CD4-positive, alpha-beta T cell (primary cell): Measurements from ENCODE around the gene ABR. TPM values are rescaled to one million over a fixed set of nuclear protein-coding genes. Genes with fewer than 3 reads are reported as not detected.

Experiments
- ATAC-seq: fragments of 200-7000 bp; cut with Tn5 transposase; one replicate; pipeline ENCODE4 v1.10.0; 2022; ENCODE audit warnings: mild to moderate bottlenecking; ENCODE audit not compliant: poor library complexity
- CTCF ChIA-PET: fragments of 350-600 bp; sonication (Branson Sonifier 250); formaldehyde crosslinking; loops from one replicate; lab custom pipeline; 2021; ENCODE audit warnings: antibody characterized with exemption, inconsistent platforms; lab: Charles Lee
- POLR2A ChIA-PET: fragments of 350-600 bp; sonication (Branson Sonifier 250); formaldehyde crosslinking; loops from one replicate; lab custom pipeline; 2021; ENCODE audit warnings: antibody characterized with exemption, inconsistent platforms; lab: Charles Lee
- DNase-seq, 14 experiments: peaks; one replicate each; pipeline ENCODE4 v3.0.0-alpha.2; 2013 to 2020; ENCODE audit warnings: mixed read lengths in 2 of 14
- H3K27ac ChIP-seq, 2 donors: one replicate each; pipeline versions ENCODE4 v1.5.1 to v1.7.0; 2013; ENCODE audit warnings: low read length in 2 of 2, low read depth in 1 of 2, mild to moderate bottlenecking in 1 of 2
- H3K27me3 ChIP-seq, 2 experiments: 1 replicate in 1 of 2; 2 replicates in 1 of 2; pipeline versions ENCODE4 v1.6.1 to v1.7.0; 2013; ENCODE audit warnings: low read length in 2 of 2, control low read depth in 1 of 2, mild to moderate bottlenecking in 1 of 2, moderate library complexity in 1 of 2; ENCODE audit not compliant: insufficient read depth in 2 of 2, control insufficient read depth in 1 of 2
- H3K36me3 ChIP-seq: one replicate; pipeline ENCODE4 v1.6.1; 2013; ENCODE audit warnings: low read length, control low read depth; ENCODE audit not compliant: insufficient read depth
- H3K4me1 ChIP-seq: one replicate; pipeline ENCODE4 v1.6.1; 2013; ENCODE audit warnings: low read length, control low read depth; ENCODE audit not compliant: insufficient read depth
- H3K4me3 ChIP-seq: one replicate; pipeline ENCODE4 v1.5.1; 2013; ENCODE audit warnings: mild to moderate bottlenecking, low read length, moderate library complexity
- H3K9me3 ChIP-seq, 2 experiments: 1 replicate in 1 of 2; 2 replicates in 1 of 2; pipeline versions ENCODE4 v1.6.1 to v1.7.0; 2013; ENCODE audit warnings: low read length in 2 of 2, mild to moderate bottlenecking in 2 of 2, control low read depth in 1 of 2, moderate library complexity in 1 of 2; ENCODE audit not compliant: control insufficient read depth in 1 of 2, insufficient read depth in 1 of 2
- H3K27ac Mint-ChIP-seq: one replicate; pipeline ENCODE4 v1.8.0; 2020; ENCODE audit warnings: mixed read lengths
- H3K27me3 Mint-ChIP-seq: one replicate; pipeline ENCODE4 v1.8.0; 2021; ENCODE audit warnings: mixed read lengths
- H3K36me3 Mint-ChIP-seq: one replicate; pipeline ENCODE4 v1.8.0; 2021; ENCODE audit warnings: low read depth, mixed read lengths
- H3K4me1 Mint-ChIP-seq: one replicate; pipeline ENCODE4 v1.8.0; 2021; ENCODE audit warnings: low read depth, mixed read lengths
- H3K4me3 Mint-ChIP-seq: one replicate; pipeline ENCODE4 v1.8.0; 2020; ENCODE audit warnings: mild to moderate bottlenecking, mixed read lengths
- H3K9me3 Mint-ChIP-seq: one replicate; pipeline ENCODE4 v1.8.0; 2020; ENCODE audit warnings: mixed read lengths
- intact Hi-C, 2 experiments: fragments of 100-400 bp; cut with DNase I in 1 of 2; cut with micrococcal nuclease in 1 of 2; formaldehyde crosslinking; loops; one replicate each; pipeline versions ENCODE4 v1.15.1 to v1.9.0; 2023 to 2025; cut with DNase I, micrococcal nuclease
- total RNA-seq, 174 experiments: library from RNA in 2 of 174; stranded (reverse) in 2 of 174; gene quantifications; one replicate each; pipeline ENCODE4 v1.2.3 and lab custom pipeline; 2021 to 2026
- TF ChIP-seq, protein P1 (sequence below): fragments of 200-600 bp; IDR thresholded peaks from one replicate; pipeline ENCODE4 v1.8.0; 2022; ENCODE audit warnings: antibody characterized with exemption, mild to moderate bottlenecking

The ABR gene
- total RNA-seq, 2 experiments from 2014 or later: 72.4 to 74.8 TPM

DNA sequence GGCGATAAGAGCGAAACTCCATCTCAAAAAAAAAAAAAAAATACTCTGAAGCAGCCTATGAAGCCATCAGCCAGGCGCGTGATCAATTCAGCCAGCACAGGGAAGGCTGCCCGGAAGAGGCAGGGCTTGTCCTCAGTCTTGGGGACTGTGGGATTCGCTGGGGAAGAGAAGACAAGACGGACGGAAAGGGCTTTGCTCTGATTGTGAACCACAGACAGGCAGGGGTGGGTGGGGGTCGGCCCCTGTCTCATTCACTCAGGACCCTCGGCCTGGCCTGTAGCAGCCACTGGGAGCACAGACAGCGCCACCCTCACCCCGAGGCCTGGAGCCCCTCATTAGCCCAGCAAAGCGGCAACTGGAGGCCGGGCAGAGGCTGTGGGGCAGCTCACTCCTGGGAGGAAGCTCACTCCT is 37.2 kb downstream of the ABR start:
- H3K4me3 Mint-ChIP-seq: no peak overlapping the region
- POLR2A ChIA-PET: no interaction called here
- H3K27ac ChIP-seq: no peak overlapping the region
- no peaks in the 10 kb centered on the region for H3K4me1 ChIP-seq
- H3K9me3 Mint-ChIP-seq: no peaks in the 10 kb centered on the region
- no peak overlapping the region for H3K4me3 ChIP-seq
- H3K27me3 ChIP-seq: no peaks in the 10 kb centered on the region
- H3K27me3 Mint-ChIP-seq: no peaks in the 10 kb centered on the region
- peaks cover 0 to 9% of the 10 kb centered on the region in 2 experiments for H3K9me3 ChIP-seq
- no peaks in the 10 kb centered on the region for H3K4me1 Mint-ChIP-seq
- no peak for DNase-seq
- TF ChIP-seq, protein P1, sequence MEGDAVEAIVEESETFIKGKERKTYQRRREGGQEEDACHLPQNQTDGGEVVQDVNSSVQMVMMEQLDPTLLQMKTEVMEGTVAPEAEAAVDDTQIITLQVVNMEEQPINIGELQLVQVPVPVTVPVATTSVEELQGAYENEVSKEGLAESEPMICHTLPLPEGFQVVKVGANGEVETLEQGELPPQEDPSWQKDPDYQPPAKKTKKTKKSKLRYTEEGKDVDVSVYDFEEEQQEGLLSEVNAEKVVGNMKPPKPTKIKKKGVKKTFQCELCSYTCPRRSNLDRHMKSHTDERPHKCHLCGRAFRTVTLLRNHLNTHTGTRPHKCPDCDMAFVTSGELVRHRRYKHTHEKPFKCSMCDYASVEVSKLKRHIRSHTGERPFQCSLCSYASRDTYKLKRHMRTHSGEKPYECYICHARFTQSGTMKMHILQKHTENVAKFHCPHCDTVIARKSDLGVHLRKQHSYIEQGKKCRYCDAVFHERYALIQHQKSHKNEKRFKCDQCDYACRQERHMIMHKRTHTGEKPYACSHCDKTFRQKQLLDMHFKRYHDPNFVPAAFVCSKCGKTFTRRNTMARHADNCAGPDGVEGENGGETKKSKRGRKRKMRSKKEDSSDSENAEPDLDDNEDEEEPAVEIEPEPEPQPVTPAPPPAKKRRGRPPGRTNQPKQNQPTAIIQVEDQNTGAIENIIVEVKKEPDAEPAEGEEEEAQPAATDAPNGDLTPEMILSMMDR: no peak
- intact Hi-C loops: no loop called here
- H3K36me3 ChIP-seq: no peaks in the 10 kb centered on the region
- ATAC-seq: no peak
- CTCF ChIA-PET: interaction anchor here (0.7 kb wide), 1 partner anchor 1240 kb away, joined by 4 read pairs; no protein-coding TSS in a partner anchor
- no peaks in the 10 kb centered on the region for H3K36me3 Mint-ChIP-seq
- no peak overlapping the region for H3K27ac Mint-ChIP-seq

DNA sequence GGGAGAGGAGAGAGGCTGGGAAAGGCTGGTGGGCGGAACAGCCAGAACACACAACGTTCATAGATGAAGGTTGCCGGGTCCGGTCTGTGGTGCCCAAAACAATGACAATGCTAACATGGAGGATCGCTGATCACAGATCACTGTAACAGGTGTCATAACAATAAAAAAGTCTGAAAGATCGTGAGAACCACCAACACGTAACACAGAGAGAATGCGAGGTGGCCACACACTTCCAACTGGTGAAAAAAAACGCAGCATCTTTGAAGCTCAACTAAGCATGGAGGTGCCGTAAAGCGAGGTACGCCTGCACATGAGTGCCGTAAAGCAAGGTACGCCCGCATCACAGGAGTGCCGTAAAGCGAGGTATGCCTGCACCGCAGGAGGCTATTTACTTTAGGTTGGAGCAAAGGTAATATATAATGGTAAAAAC is 42.3 kb downstream of the ABR start:
- no peaks in the 10 kb centered on the region for H3K27me3 Mint-ChIP-seq
- CTCF ChIA-PET: interaction anchor here (1.8 kb wide), 1 partner anchor 15 kb away, joined by 7 read pairs; no protein-coding TSS in a partner anchor

GRCh38 chr17:1136748-1137147 is 43.0 kb downstream of the ABR start:
- DNase-seq (no peak), ATAC-seq (no peak)
- Mint-ChIP-seq H3K27me3 (no peaks in the 10 kb centered on the region), H3K4me1 (no peaks in the 10 kb centered on the region), H3K27ac (no peak overlapping the region), H3K36me3 (no peaks in the 10 kb centered on the region), H3K4me3 (no peak overlapping the region), H3K9me3 (no peaks in the 10 kb centered on the region)
- Histone ChIP-seq H3K27me3 (no peaks in the 10 kb centered on the region), H3K4me1 (no peaks in the 10 kb centered on the region), H3K4me3 (no peak overlapping the region), H3K36me3 (no peaks in the 10 kb centered on the region), H3K27ac (no peak overlapping the region), H3K9me3 (no peaks in the 10 kb centered on the region)
- TF ChIP-seq, protein P1: no peak
- CTCF ChIA-PET: no interaction called here
- POLR2A ChIA-PET: no interaction called here
- intact Hi-C loops: no loop called here

More for the DNA sequence above, 42.3 kb downstream of the ABR start:
- H3K4me3 Mint-ChIP-seq: no peak overlapping the region
- peak; percentile 48 for ATAC-seq
- Histone ChIP-seq H3K4me1 (no peaks in the 10 kb centered on the region), H3K27ac (no peak overlapping the region), H3K27me3 (no peaks in the 10 kb centered on the region), H3K9me3 (no peaks in the 10 kb centered on the region), H3K36me3 (no peaks in the 10 kb centered on the region), H3K4me3 (no peak overlapping the region)
- TF ChIP-seq, protein P1: no peak
- H3K27ac Mint-ChIP-seq: no peak overlapping the region
- H3K9me3 Mint-ChIP-seq: no peaks in the 10 kb centered on the region
- no peaks in the 10 kb centered on the region for H3K36me3 Mint-ChIP-seq
- intact Hi-C loops: no loop called here
- POLR2A ChIA-PET: no interaction called here
- no peaks in the 10 kb centered on the region for H3K4me1 Mint-ChIP-seq
- DNase-seq: peak in 4 of 14 experiments; percentile 26 to 61 (median 53)
